H1 (cell line): ENCODE measurements around the gene MINAR2. TPM values are rescaled to one million over a fixed set of nuclear protein-coding genes. Genes with fewer than 3 reads are reported as not detected.

Experiments used
- CTCF ChIA-PET: fragments of 300-600 bp; sonication (Branson Sonifier 250); formaldehyde crosslinking; loops from one replicate; lab custom pipeline; 2021; ENCODE audit not compliant: partially characterized antibody; lab: Charles Lee
- POLR2A ChIA-PET: fragments of 300-600 bp; sonication (Branson Sonifier 250); formaldehyde crosslinking; loops from one replicate; lab custom pipeline; 2021; ENCODE audit warnings: inconsistent platforms; ENCODE audit not compliant: partially characterized antibody; lab: Charles Lee
- DNase-seq, 2 experiments: peaks; one replicate each; pipeline versions ENCODE4 v3.0.0 to v3.0.0-alpha.2; 2010 to 2022; ENCODE audit warnings: low spot score in 2 of 2, low read depth in 1 of 2, mixed read lengths in 1 of 2
- FAIRE-seq: peaks from 2 replicates; lab custom pipeline; 2011; peaks lifted over from hg19 to GRCh38; lab: Jason Lieb, UNC
- H2AFZ ChIP-seq: 2 replicates; pipeline ENCODE4 v1.8.1; 2012; ENCODE audit warnings: low read length, inconsistent platforms
- H2AK5ac ChIP-seq: 2 replicates; pipeline ENCODE4 v1.6.1; 2013; ENCODE audit warnings: low read depth, low read length
- H2BK120ac ChIP-seq: replicated peaks from 2 replicates; pipeline ENCODE3; 2013; ENCODE audit warnings: low read depth, low read length, inconsistent platforms
- H2BK12ac ChIP-seq: 2 replicates; pipeline ENCODE4 v1.6.1; 2013; ENCODE audit warnings: low read depth, low read length
- H2BK15ac ChIP-seq: 2 replicates; pipeline ENCODE4 v1.6.1; 2013; ENCODE audit warnings: low read length
- H2BK20ac ChIP-seq: 2 replicates; pipeline ENCODE4 v1.6.1; 2013; ENCODE audit warnings: low read length
- H2BK5ac ChIP-seq: 2 replicates; pipeline ENCODE4 v1.6.1; 2013; ENCODE audit warnings: low read depth, low read length
- H3K14ac ChIP-seq: 2 replicates; pipeline ENCODE4 v1.6.1; 2013; ENCODE audit warnings: inconsistent platforms; ENCODE audit not compliant: insufficient read length
- H3K18ac ChIP-seq: 2 replicates; pipeline ENCODE4 v1.6.1; 2013; ENCODE audit warnings: low read length; ENCODE audit errors: extremely low read depth
- H3K23ac ChIP-seq: 2 replicates; pipeline ENCODE4 v1.6.1; 2013; ENCODE audit warnings: inconsistent platforms; ENCODE audit not compliant: insufficient read length
- H3K23me2 ChIP-seq: 2 replicates; pipeline ENCODE4 v1.6.1; 2013; ENCODE audit warnings: low read depth, low read length
- H3K27ac ChIP-seq: 2 replicates; pipeline ENCODE4 v1.6.1; 2011; ENCODE audit warnings: low read depth, low read length, inconsistent platforms
- H3K27me3 ChIP-seq, 4 experiments: replicated peaks in 1 of 4; 1 replicate in 1 of 4; 2 replicates in 3 of 4; pipeline versions ENCODE4 v1.6.1 to v1.8.1; 2011 to 2013; ENCODE audit warnings: low read length in 3 of 4, mild to moderate bottlenecking in 3 of 4, inconsistent platforms in 2 of 4, mixed read lengths in 2 of 4, moderate library complexity in 1 of 4; ENCODE audit not compliant: control insufficient read depth in 3 of 4, insufficient read depth in 3 of 4; ENCODE audit errors: extremely low read depth in 1 of 4
- H3K36me3 ChIP-seq, 4 experiments: 2 replicates each; pipeline versions ENCODE4 v1.6.1 to v1.8.1; 2011 to 2013; ENCODE audit warnings: mild to moderate bottlenecking in 4 of 4, low read length in 3 of 4, moderate library complexity in 2 of 4, control low read depth in 1 of 4, inconsistent platforms in 1 of 4; ENCODE audit not compliant: insufficient read depth in 4 of 4, control insufficient read depth in 2 of 4
- H3K4ac ChIP-seq: replicated peaks from 2 replicates; pipeline ENCODE3; 2013; ENCODE audit warnings: low read length, low read depth, mixed read lengths, inconsistent platforms; ENCODE audit not compliant: insufficient read length
- H3K4me1 ChIP-seq, 4 experiments: replicated peaks in 1 of 4; 1 replicate in 1 of 4; 2 replicates in 3 of 4; pipeline versions ENCODE4 v1.6.1 to v1.8.1; 2011 to 2013; ENCODE audit warnings: low read length in 3 of 4, inconsistent platforms in 2 of 4, mixed read lengths in 1 of 4; ENCODE audit not compliant: insufficient read depth in 4 of 4, control insufficient read depth in 3 of 4
- H3K4me2 ChIP-seq, 2 experiments: 2 replicates each; pipeline versions ENCODE4 v1.6.1 to v1.8.1; 2011 to 2013; ENCODE audit warnings: low read depth in 2 of 2, low read length in 2 of 2, control low read depth in 1 of 2, inconsistent platforms in 1 of 2, mild to moderate bottlenecking in 1 of 2; ENCODE audit not compliant: insufficient read depth in 1 of 2
- H3K4me3 ChIP-seq, 4 experiments: fragments of 200-600, 300-600 bp in 1 of 4; sonication (generic), shearing (Covaris generic), sonication (Bioruptor Twin) in 1 of 4; 2 replicates each; pipeline versions ENCODE4 v1.5.1 to v1.8.1; 2011 to 2016; ENCODE audit warnings: low read length in 4 of 4, low read depth in 3 of 4, control low read depth in 2 of 4, inconsistent platforms in 2 of 4, mild to moderate bottlenecking in 2 of 4, mixed read lengths in 1 of 4, moderate library complexity in 1 of 4; ENCODE audit not compliant: insufficient read depth in 2 of 4; ENCODE audit errors: extremely low read depth in 1 of 4
- H3K56ac ChIP-seq: replicated peaks from 2 replicates; pipeline ENCODE3; 2013; ENCODE audit warnings: low read depth, mild to moderate bottlenecking, mixed read lengths, low read length, inconsistent platforms; ENCODE audit not compliant: insufficient read length
- H3K79me1 ChIP-seq: 2 replicates; pipeline ENCODE4 v1.6.1; 2013; ENCODE audit warnings: low read depth, low read length, control low read depth
- H3K79me2 ChIP-seq, 2 experiments: 2 replicates each; pipeline versions ENCODE4 v1.6.1 to v1.8.1; 2012 to 2013; ENCODE audit warnings: low read length in 2 of 2, mild to moderate bottlenecking in 2 of 2, inconsistent platforms in 1 of 2; ENCODE audit not compliant: insufficient read depth in 2 of 2, control insufficient read depth in 1 of 2
- H3K9ac ChIP-seq, 4 experiments: replicated peaks in 1 of 4; 1 replicate in 1 of 4; 2 replicates in 3 of 4; pipeline versions ENCODE4 v1.6.1 to v1.8.1; 2011 to 2013; ENCODE audit warnings: low read depth in 3 of 4, low read length in 3 of 4, control low read depth in 2 of 4, mild to moderate bottlenecking in 2 of 4, moderate library complexity in 2 of 4, inconsistent platforms in 1 of 4; ENCODE audit errors: extremely low read depth in 1 of 4
- H3K9me3 ChIP-seq, 2 experiments: 2 replicates each; pipeline versions ENCODE4 v1.6.1 to v1.8.1; 2012 to 2013; ENCODE audit warnings: mild to moderate bottlenecking in 2 of 2, moderate library complexity in 2 of 2, control low read depth in 1 of 2, inconsistent platforms in 1 of 2, low read depth in 1 of 2, low read length in 1 of 2, mixed read lengths in 1 of 2; ENCODE audit not compliant: insufficient read depth in 2 of 2
- H4K20me1 ChIP-seq, 2 experiments: replicated peaks in 1 of 2; 2 replicates each; pipeline versions ENCODE3 to v1.8.1; 2011 to 2013; ENCODE audit warnings: inconsistent platforms in 2 of 2, low read length in 2 of 2, mild to moderate bottlenecking in 1 of 2; ENCODE audit not compliant: insufficient read depth in 2 of 2, control insufficient read depth in 1 of 2
- H4K5ac ChIP-seq: 2 replicates; pipeline ENCODE4 v1.6.1; 2013; ENCODE audit warnings: low read length, low read depth, mixed read lengths, inconsistent platforms; ENCODE audit not compliant: insufficient read length
- H4K8ac ChIP-seq: 2 replicates; pipeline ENCODE4 v1.8.0; 2013; ENCODE audit warnings: mild to moderate bottlenecking, moderate library complexity, low read length, inconsistent platforms; ENCODE audit not compliant: insufficient read depth; ENCODE audit errors: extremely low read depth
- H4K91ac ChIP-seq: replicated peaks from 2 replicates; pipeline ENCODE3; 2013; ENCODE audit warnings: low read length, mixed read lengths, inconsistent platforms; ENCODE audit not compliant: insufficient read length
- BRCA1 ChIP-seq: IDR thresholded peaks from 2 replicates; pipeline ENCODE4 v1.6.1; 2012; ENCODE audit warnings: low read depth, low read length, improper control_type of control experiment
- JUN ChIP-seq: IDR thresholded peaks from 2 replicates; pipeline ENCODE4 v1.6.1; 2011; ENCODE audit warnings: low read depth, mild to moderate bottlenecking, improper control_type of control experiment, low read length
- KDM5A ChIP-seq: fragments of 200-600 bp; IDR thresholded peaks from 2 replicates; pipeline ENCODE4 v1.7.1; 2012; ENCODE audit warnings: mild to moderate bottlenecking, low read length, inconsistent platforms, mixed read lengths
- NANOG ChIP-seq: IDR thresholded peaks from 2 replicates; pipeline ENCODE4 v1.6.1; 2011; ENCODE audit warnings: low read length, low read depth, mild to moderate bottlenecking, inconsistent platforms; ENCODE audit not compliant: insufficient read depth, poor library complexity, severe bottlenecking
- POLR2AphosphoS5 ChIP-seq: IDR thresholded peaks from 2 replicates; pipeline ENCODE4 v1.6.1; 2011; ENCODE audit warnings: low read depth, low read length
- SAP30 ChIP-seq: fragments of 300-600 bp; sonication (generic); IDR thresholded peaks from 2 replicates; pipeline ENCODE4 v1.7.1; 2012; ENCODE audit warnings: low read length, moderate library complexity, mild to moderate bottlenecking, inconsistent platforms; ENCODE audit not compliant: insufficient read depth, insufficient replicate concordance
- TAF1 ChIP-seq: IDR thresholded peaks from 2 replicates; pipeline ENCODE4 v1.6.1; 2011; ENCODE audit warnings: mild to moderate bottlenecking, low read depth, low read length
- TAF7 ChIP-seq: optimal IDR thresholded peaks from 2 replicates; pipeline ENCODE3; 2011; ENCODE audit warnings: low read depth, mild to moderate bottlenecking, inconsistent platforms, low read length, moderate library complexity, borderline replicate concordance
- TCF12 ChIP-seq: IDR thresholded peaks from 2 replicates; pipeline ENCODE4 v1.6.1; 2011; ENCODE audit warnings: low read depth, mild to moderate bottlenecking, low read length
- WGBS, 2 experiments: shearing (Covaris generic) in 1 of 2; methylation state at CpG; one replicate each; pipeline versions ENCODE4 v1.1.6 to v1.1.7; 2013 to 2015; ENCODE audit warnings: low lambda C conversion rate in 2 of 2, mixed read lengths in 2 of 2, inconsistent platforms in 1 of 2, low coverage in 1 of 2, missing lambda C conversion rate in 1 of 2; ENCODE audit not compliant: insufficient replicate concordance in 2 of 2, insufficient coverage in 1 of 2, insufficient read length in 1 of 2; ENCODE audit errors: extremely low coverage in 1 of 2, missing lambda C conversion rate in 1 of 2; 5-methylcytosine and 5-hydroxymethylcytosine counted together
- polyA plus RNA-seq, 7 experiments: library from polyadenylated mRNA; depleted of rRNA in 3 of 7; stranded (reverse) in 5 of 7; unstranded in 2 of 7; fragments of >200 nt in 5 of 7; fragments of 200-250 nt in 2 of 7; gene quantifications; 1 replicate in 5 of 7; 2 replicates in 1 of 7; 4 replicates in 1 of 7; pipeline versions ENCODE4 v1.2.1 to v1.2.3, GENCODE V29; 2011 to 2013; ENCODE audit warnings: missing spikeins in 2 of 7, mixed read lengths in 2 of 7
- total RNA-seq: library from RNA; stranded (reverse); fragmentation: NEBNext Ultra II Directional; extraction: Animal tissue kit (Norgen Biotek cat#: 25700); gene quantifications from 2 replicates; pipeline ENCODE4 v1.2.1, GENCODE V29; 2021
- TF ChIP-seq, protein P1 (sequence below): IDR thresholded peaks from 2 replicates; pipeline ENCODE4 v1.6.1; 2012; ENCODE audit warnings: inconsistent platforms
- TF ChIP-seq, protein P2 (sequence below): IDR thresholded peaks from 2 replicates; pipeline ENCODE4 v1.6.1; 2011; ENCODE audit warnings: low read length, improper control_type of control experiment

The MINAR2 gene
- total and polyA plus RNA-seq, 2 of the 8 experiments (the other 6 are each of a cell fraction or from before 2014, with no cell fraction given): 0.17 TPM; not detected in 1

DNA sequence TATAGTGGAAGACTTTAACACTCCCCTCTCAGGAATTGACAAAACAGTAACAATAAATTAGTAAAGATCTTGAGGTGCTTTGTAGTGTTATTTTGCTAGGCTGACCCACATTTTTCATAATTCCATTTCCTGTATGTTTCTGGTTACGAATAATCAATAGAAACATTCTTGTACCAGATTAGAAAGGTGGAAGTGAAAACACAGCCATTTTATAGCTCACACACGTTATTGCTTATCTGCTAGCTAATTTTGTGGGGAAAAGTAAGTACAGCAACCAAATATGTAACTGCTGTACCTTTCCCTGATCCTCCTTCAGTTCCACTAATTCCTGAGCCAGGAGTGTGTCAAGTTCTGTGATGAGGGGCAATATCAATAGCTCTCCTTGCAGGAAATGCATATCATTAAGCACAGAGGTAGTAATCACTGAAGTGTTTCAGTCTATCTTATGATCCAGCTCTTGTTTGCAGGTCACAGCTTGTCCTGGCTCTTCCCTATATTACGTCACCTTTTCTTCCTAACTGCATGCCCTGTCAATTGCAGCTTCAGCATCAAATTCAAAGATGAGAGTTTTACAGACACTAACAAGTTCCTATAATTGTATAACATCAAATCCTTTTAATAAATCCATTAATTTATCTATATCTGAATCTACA lies 59.4 kb downstream of the MINAR2 start:
- Histone ChIP-seq H2AFZ (no peak overlapping the region), H4K5ac (no peak overlapping the region), H4K8ac (no peak overlapping the region), H3K27me3 (no peaks in the 10 kb centered on the region), H2BK120ac (no peak overlapping the region), H4K20me1 (no peaks in the 10 kb centered on the region), H3K27ac (no peak overlapping the region), H3K4me2 (no peak overlapping the region), H4K91ac (no peak overlapping the region), H3K79me2 (no peaks in the 10 kb centered on the region), H2BK15ac (no peak overlapping the region), H3K79me1 (no peaks in the 10 kb centered on the region), H3K56ac (no peak overlapping the region), H2BK5ac (no peak overlapping the region), H3K4me3 (no peak overlapping the region), H3K36me3 (no peaks in the 10 kb centered on the region), H2AK5ac (no peak overlapping the region), H3K4me1 (no peaks in the 10 kb centered on the region), H3K4ac (no peak overlapping the region), H3K18ac (no peak overlapping the region), H3K9me3 (no peaks in the 10 kb centered on the region), H3K23ac (no peak overlapping the region), H3K14ac (no peak overlapping the region), H3K9ac (no peak overlapping the region), H3K23me2 (no peaks in the 10 kb centered on the region), H2BK20ac (no peak overlapping the region), H2BK12ac (no peak overlapping the region)
- ChIA-PET CTCF (interaction anchor here (0.9 to 5.4 kb wide), 4 partner anchors 13 to 46 kb away, joined by 3 to 23 read pairs (median 7); no protein-coding TSS in a partner anchor), POLR2A (no interaction called here)
- WGBS, 2 experiments: 76% methylated on average over 3 of the region's 3 CpGs; no CpG with 5 or more reads in 1 of the 2 experiments
- DNase-seq: no peak
- no peak for FAIRE-seq
- TF ChIP-seq BRCA1 (no peak), JUN (no peak), KDM5A (no peak), TCF12 (no peak), TAF7 (no peak), SAP30 (no peak), NANOG (no peak), TAF1 (no peak), POLR2AphosphoS5 (no peak)
- TF ChIP-seq, protein P1, sequence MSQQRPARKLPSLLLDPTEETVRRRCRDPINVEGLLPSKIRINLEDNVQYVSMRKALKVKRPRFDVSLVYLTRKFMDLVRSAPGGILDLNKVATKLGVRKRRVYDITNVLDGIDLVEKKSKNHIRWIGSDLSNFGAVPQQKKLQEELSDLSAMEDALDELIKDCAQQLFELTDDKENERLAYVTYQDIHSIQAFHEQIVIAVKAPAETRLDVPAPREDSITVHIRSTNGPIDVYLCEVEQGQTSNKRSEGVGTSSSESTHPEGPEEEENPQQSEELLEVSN: no peak
- TF ChIP-seq, protein P2, sequence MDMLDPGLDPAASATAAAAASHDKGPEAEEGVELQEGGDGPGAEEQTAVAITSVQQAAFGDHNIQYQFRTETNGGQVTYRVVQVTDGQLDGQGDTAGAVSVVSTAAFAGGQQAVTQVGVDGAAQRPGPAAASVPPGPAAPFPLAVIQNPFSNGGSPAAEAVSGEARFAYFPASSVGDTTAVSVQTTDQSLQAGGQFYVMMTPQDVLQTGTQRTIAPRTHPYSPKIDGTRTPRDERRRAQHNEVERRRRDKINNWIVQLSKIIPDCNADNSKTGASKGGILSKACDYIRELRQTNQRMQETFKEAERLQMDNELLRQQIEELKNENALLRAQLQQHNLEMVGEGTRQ: no peak
